Caki2 (cell line): ENCODE data around the gene PCDHGB4. TPM values are rescaled to one million over a fixed set of nuclear protein-coding genes. Genes with fewer than 3 reads are reported as not detected.
"Not testable (repeated sequence)": the region's sequence is repeated elsewhere in the genome, so short reads cannot be mapped to it uniquely, and the experiment has no call there.

Experiments
- DNase-seq: peaks from one replicate; pipeline ENCODE4 v3.0.0-alpha.2; 2015; ENCODE audit warnings: low read depth
- in situ Hi-C: cut with HindIII; loops from 2 replicates; pipeline ENCODE4 v1.10.0; 2016; ENCODE audit warnings: low sequenced_read_pairs, low pct_unique_long_range_greater_than_20kb, mixed read lengths
- total RNA-seq: library from RNA; depleted of rRNA; stranded (reverse); fragments of >200 nt; shearing (Covaris generic); gene quantifications from 2 replicates; pipeline ENCODE4 v1.2.3, GENCODE V29; 2014; ENCODE audit warnings: low replicate concordance

The PCDHGB4 gene
- total RNA-seq, 1 experiment from 2014 or later, result not detected

GRCh38 chr5:141362719-141363118 lies 24.8 kb upstream of the PCDHGB4 start:
- DNase-seq, result no peak
- in situ Hi-C loops, result no loop called here

GRCh38 chr5:141363952-141364660 lies 23.4 kb upstream of the PCDHGB4 start, which contains the start of gene PCDHGA5:
Gene PCDHGA5 (plus strand): TSS chr5:141364162. CDS start chr5:141364331, 169 bp downstream.
- DNase-seq, result no peak
- in situ Hi-C loops, result no loop called here

GRCh38 chr5:141366016-141366896 lies 21.2 kb upstream of the PCDHGB4 start:
- in situ Hi-C loops, result no loop called here
- no peak for DNase-seq

GRCh38 chr5:141369994-141370848 lies 17.3 kb upstream of the PCDHGB4 start, which contains the start of gene PCDHGB3:
Gene PCDHGB3 (plus strand): TSS chr5:141370242. CDS start chr5:141370395, 153 bp downstream.
- in situ Hi-C loops, result no loop called here
- DNase-seq, result no peak

- in situ Hi-C loops, result no loop called here
- DNase-seq, result no peak
These were observed 15.7 kb upstream of the PCDHGB4 start for GRCh38 chr5:141371572-141372475.

- in situ Hi-C loops, result no loop called here
- no peak for DNase-seq
These were observed 13.7 kb upstream of the PCDHGB4 start, which contains the start of gene PCDHGA6 for GRCh38 chr5:141373673-141374317. Gene PCDHGA6 (plus strand): TSS chr5:141373891. CDS start chr5:141374084, 193 bp downstream.

- in situ Hi-C loops, result no loop called here
- no peak for DNase-seq
These were observed 12.9 kb upstream of the PCDHGB4 start for GRCh38 chr5:141374627-141375026.

GRCh38 chr5:141375444-141376155 lies 11.9 kb upstream of the PCDHGB4 start:
- in situ Hi-C loops, DNase-seq: not testable (repeated sequence)

GRCh38 chr5:141382469-141383294 lies 4.8 kb upstream of the PCDHGB4 start, which contains the start of gene PCDHGA7:
Gene PCDHGA7 (plus strand): TSS chr5:141382742. CDS start chr5:141382900, 158 bp downstream.
- no peak for DNase-seq
- in situ Hi-C loops, result no loop called here

- no peak for DNase-seq
- in situ Hi-C loops, result no loop called here
These were observed 4.2 kb upstream of the PCDHGB4 start for GRCh38 chr5:141383345-141383744.

GRCh38 chr5:141384471-141385267 lies 2.8 kb upstream of the PCDHGB4 start:
- in situ Hi-C loops, result no loop called here

GRCh38 chr5:141388661-141389060 lies 1.2 kb downstream of the PCDHGB4 start:
- in situ Hi-C loops, result no loop called here
- no peak for DNase-seq

More at GRCh38 chr5:141384471-141385267, 2.8 kb upstream of the PCDHGB4 start:
- no peak for DNase-seq

- in situ Hi-C loops, result no loop called here
- no peak for DNase-seq
These were observed 1.9 kb downstream of the PCDHGB4 start for GRCh38 chr5:141389153-141390042.
